HG03095 (cell line): ENCODE results near the gene KLF13.

Experiments used
- ATAC-seq: cut with Tn5 transposase; IDR thresholded peaks from one replicate; pipeline ENCODE4 v1.9.1; 2021; ENCODE audit warnings: moderate library complexity; ENCODE audit not compliant: unreplicated experiment

Gene KLF13

GRCh38 chr15:31314380-31314779 is 12.3 kb upstream of the KLF13 start:
- ATAC-seq: no peak

- ATAC-seq: no peak
These were observed 10.4 kb upstream of the KLF13 start for GRCh38 chr15:31316135-31316795.

DNA sequence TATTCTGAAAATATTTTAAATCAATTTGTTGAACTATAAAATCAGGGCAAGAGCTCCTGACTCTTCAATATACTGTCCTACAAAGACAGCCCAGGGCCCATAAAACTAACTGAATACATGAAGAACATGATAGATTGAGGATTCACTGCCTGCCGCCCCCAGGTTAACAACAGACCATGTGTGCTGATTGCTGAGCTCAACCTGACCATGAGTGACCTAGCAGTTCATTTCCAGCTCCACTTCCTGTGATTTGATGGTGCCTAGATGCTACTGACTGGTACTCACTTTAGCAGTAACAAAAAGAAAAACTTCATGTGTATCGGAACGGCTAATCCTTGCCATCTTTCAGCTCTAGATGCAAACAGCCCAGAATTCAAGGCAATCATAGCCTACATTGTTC is 9.6 kb upstream of the KLF13 start:
- no peak for ATAC-seq

GRCh38 chr15:31317421-31318327 is 9.0 kb upstream of the KLF13 start:
- no peak for ATAC-seq

DNA sequence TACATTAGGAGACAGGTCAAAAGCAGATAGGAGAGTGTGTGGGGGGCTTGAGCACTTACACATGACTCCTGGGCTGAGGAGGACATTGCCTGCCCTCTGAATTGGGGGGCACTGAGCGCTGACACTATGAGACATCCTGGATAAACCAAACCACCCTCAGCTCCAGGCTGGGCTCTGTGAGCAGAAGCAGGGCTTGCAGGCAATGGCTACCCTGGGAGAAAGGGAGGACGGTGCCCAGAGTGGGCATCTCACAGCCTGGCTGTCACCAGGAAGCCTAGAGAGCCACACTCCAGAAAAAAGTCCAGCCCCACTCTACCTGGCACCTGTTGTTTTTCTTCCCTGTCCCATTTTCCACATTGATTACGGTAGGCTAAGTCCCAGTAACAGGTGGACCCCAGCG is 8.2 kb upstream of the KLF13 start:
- no peak for ATAC-seq

GRCh38 chr15:31320022-31320421 is 6.6 kb upstream of the KLF13 start:
- no peak for ATAC-seq

GRCh38 chr15:31321418-31321817 is 5.2 kb upstream of the KLF13 start:
- no peak for ATAC-seq

GRCh38 chr15:31322504-31322903 is 4.1 kb upstream of the KLF13 start:
- ATAC-seq: no peak

DNA sequence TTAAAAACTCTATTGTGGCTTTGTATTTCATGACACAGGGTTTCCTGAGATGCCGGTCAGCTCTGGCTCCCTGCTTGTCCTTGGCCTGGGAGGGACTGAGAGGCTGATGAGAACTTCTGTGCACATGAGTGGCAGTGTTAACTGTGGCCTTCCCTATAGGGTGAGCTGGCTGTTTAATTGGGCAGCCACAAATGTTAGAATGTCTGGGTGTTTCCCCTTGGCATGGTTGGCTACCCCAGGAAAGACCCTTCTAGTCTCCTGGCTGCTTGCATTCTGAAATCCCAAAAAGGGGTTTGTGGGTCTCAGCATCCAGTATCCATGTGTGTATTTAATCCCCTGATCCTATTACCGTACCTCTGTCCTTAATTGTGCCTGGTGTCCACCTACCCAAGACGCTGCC is 3.0 kb upstream of the KLF13 start:
- no peak for ATAC-seq

GRCh38 chr15:31324186-31324585 is 2.4 kb upstream of the KLF13 start:
- no peak for ATAC-seq

DNA sequence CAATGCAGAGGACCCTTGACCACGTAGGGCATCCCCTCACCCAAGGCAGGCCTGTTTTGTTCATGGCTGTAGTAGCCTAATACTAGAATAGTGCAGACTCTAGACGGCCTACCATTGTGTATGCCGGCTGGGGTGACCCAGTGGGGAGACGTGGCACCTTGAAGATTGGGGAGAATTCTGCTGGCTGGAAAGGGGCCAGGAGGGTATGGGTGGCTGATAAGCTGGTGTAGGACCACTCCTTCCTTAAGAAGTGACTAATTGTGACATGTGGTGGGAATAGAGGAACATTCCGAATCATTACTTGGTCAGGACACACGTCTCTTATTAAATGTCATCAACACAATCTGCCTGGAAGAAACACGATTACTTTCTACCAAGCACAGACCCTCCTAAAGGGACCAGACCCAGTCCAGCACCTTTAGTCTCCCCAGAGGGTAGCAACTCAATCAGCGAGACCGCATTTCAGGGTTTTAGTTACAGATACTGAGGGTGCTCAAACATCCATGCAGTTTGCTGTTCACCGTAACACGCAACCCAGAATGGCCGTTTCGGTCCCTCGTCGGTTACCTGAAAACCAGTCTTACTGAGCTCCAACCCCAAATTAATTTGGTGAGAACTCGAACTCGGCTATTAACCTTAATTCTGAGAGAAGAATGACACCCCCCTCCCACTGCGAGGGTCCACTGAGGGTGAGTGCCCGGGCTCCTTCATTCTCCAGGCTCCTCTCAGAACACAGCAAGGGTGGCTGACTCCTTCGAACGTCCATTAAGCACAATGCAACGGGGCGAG is 1.6 kb upstream of the KLF13 start:
- ATAC-seq: no peak

GRCh38 chr15:31325595-31326155 is 960 bp upstream of the KLF13 start:
- no peak for ATAC-seq

DNA sequence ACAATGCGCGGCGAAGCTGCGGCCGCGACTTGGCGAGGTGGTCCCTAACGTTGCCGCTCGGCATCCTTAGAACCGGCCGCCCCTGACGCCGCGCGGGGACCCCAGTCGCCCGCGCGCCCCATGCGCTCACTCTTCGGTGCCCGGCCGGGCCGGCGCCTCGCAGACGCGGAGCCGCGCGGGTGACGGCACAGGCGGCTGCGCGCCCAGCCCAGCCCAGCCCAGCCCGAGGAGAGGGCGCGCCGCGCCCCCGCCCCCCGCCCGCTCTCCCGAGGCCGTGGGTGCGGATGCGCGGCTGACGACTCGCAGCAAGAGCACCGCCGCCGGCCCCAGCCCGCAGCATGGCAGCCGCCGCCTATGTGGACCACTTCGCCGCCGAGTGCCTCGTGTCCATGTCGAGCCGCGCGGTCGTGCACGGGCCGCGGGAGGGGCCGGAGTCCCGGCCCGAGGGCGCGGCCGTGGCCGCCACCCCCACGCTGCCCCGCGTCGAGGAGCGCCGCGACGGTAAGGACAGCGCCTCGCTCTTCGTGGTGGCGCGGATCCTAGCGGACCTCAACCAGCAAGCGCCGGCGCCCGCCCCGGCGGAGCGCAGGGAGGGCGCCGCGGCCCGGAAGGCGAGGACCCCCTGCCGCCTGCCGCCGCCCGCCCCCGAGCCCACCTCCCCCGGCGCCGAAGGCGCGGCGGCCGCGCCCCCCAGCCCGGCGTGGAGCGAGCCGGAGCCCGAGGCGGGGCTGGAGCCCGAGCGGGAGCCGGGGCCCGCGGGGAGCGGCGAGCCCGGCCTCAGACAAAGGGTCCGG is 437 bp downstream of the KLF13 start:
- ATAC-seq: peak; percentile 5

GRCh38 chr15:31327669-31328427 is 1.2 kb downstream of the KLF13 start:
- no peak for ATAC-seq

- no peak for ATAC-seq
These were observed 1.9 kb downstream of the KLF13 start for GRCh38 chr15:31328428-31328968.

DNA sequence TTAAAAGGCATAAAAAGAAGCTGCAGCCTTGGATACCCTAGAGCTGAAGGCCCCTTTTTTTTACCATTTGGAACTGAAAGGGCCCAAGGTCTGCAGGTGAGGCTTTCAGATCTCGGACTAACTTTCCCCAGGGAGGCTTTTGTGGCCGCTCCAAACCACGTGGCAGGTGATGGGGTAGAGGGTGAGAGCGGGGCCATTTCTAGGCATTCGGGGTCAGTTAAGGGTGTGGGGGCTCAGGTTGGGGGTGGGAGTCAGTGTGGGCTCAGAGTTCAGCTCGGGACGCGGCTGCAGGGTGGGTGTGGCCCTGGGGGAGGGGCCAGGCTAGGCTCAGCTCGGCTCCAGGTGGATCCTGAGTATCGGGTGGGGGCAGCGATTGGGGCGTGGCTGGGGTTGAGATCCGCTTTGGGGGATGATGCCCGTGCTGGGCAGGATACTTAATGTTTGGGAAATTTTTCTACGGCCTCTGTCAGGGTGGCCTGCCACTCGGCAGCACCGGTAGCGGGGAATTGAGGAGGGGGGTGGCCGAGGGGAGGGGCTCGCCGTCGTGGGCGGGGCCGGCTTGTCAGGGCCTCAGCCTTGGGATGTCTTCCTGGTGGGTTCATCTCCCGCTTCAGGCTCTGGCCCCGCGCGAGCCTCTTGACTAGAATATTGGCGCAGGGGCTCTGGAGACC is 2.5 kb downstream of the KLF13 start:
- no peak for ATAC-seq

- ATAC-seq: no peak
These were observed 3.0 kb downstream of the KLF13 start for GRCh38 chr15:31329640-31330010.

DNA sequence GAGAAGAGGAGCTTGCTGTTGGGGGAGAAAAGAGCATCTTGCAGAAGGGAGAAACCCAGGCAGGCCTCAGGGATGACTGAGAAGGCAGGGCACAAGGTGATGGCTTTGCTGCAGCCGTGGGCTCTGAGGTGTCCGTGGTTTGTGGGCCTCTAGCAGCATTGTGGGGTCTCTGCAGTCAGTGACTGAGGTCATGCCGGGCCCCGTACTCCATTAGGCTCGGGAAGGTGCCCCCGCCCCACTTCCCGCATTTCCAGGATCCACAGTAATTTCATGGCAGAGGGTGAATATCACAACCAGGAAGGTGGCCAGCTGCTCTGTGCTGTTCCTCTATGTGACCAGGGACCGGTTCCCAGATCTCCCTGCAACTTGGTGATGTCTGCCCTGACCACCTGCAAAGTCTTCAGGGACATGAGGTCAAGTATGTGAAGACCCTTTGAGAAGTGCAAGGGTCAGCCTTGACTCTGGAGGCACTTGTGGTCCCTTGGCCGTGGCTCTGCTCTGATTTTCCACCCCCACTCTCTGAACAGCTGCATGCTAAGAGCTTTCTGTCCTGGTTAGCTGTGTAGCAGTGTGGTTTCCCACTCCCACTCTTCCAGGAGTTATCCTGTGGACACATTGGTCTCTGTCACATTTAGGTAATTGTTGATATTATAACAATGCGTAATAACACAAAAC is 3.6 kb downstream of the KLF13 start:
- no peak for ATAC-seq
